ENCODE measurements around the gene NEUROG3.
A peak's percentile ranks its signal among the peaks of the same experiment; 100 is the strongest.
"Not testable (repeated sequence)": the region's sequence is repeated elsewhere in the genome, so short reads cannot be mapped to it uniquely, and the experiment has no call there.

NEUROG3 gene

DNA sequence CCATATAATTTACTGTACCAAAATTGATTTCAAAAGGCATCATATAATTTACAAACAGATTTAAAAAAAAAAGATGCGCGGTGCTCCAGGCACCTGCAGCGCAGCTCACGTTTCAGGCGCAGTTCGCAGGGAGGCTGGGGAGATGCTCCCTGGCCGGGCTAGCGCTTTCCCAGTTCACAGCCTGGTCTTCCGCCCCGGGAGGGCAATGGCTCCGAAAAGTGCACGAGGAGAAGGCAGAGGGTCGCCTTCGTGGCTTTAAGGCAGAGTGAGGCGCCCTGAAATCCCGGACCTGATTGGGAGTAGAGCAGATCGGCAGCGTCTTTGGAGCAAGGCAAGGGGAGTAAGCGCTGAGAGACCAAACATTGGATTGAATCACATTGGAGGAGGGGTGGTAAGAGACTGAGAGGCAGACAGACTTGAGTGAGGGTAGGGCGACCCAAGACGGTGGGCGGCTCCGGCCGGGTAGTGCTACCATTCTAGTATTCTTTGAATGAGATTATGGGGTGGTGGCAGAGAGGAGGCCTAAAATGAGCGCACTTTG, 1.5 kb downstream of the NEUROG3 start:
- no peak for DNase-seq

GRCh38 chr10:69570050-69570816, 3.0 kb downstream of the NEUROG3 start:
- DNase-seq: no peak

DNA sequence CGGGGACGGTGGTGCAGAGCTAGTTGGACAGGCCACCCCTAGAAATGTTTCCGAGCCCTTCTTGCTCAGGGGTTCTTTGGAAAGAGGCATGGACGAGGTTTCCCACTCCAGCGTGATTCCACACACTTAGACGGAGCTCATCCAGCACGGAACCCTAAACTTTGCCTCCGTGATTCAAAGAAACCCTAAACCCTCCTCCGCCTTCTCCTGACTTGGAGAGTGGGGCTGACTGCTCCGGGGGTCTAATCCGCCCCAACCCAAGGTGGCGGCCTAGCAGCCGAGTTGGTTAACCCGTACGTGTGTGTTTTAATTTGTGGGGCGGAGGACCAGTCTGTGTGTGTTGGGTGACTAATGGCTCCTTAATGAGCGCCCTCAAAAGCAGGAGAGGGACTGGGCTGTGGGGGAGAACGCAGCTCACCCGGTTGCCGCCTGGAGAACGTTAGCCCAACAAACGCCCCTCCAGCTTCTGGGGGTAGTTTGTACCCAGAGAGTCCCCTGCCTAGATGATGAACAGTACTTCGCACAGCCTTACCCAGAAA, 3.8 kb downstream of the NEUROG3 start:
- DNase-seq: no peak

- DNase-seq: no peak
These were observed 4.5 kb downstream of the NEUROG3 start for GRCh38 chr10:69568472-69569395.

DNA sequence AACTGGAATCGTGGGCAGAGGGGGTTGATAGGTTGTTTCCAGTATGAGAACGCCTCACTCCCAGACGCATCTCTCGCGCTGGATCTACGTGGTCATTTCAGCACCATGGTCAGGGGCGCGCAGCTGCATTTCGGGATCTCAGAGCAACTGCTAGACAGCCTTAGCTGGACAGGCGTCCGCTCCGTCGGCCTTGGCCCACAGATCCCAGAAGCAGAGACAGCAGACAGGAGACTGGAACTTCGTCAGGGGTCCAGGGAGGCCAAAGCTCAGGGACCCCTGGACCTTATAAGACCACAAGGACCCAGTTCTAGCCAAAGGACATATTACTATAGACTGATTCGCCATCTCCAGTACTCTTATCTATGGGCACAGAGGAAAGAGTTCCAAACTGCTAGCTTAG, 5.3 kb downstream of the NEUROG3 start:
- DNase-seq: peak; percentile 78

GRCh38 chr10:69562731-69563254, 10.4 kb downstream of the NEUROG3 start:
- DNase-seq: no peak

DNA sequence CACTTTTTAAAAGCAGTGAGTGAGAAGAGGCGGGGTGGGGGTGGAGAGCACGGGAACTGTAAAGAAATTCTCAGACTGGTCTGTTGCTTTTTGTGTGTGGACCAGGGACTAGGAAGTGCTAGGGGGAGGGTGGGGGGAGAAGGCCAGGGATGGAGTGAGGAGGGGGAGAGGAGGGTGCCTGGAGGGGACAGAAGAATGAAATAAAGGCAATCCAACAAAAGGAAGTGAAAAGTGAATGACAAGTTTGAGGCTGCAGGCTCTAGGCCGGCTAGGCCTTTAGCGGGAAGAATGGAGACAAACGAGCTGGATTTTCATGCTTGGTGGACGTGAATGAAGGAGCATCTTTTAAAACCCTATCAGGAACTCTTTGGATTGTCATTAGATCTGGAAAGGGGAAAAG, 13.7 kb downstream of the NEUROG3 start:
- DNase-seq: no peak

DNA sequence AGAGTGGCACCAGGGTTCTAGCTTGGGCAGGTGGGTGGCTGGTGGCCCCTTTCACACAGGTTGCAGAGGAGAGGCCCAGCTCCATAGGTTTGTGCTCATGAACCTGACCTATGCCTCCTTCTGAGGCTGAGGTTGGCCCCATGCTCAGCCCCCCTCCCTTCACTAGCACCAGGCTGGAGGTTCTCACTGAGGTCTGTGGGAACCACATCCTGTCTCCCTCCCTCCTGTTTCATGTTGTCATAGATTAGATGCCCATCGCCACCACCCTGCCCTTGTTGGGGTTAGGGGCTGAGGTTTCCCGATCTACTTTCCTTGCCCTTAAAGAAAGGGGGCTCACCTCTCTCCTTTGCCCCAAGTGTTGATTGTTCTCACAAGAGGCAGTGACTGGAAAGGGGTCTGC, 14.7 kb downstream of the NEUROG3 start:
- no peak for DNase-seq

GRCh38 chr10:69554611-69555010, 18.6 kb downstream of the NEUROG3 start:
- DNase-seq: no peak

GRCh38 chr10:69553328-69553727, 19.9 kb downstream of the NEUROG3 start:
- no peak for DNase-seq

DNA sequence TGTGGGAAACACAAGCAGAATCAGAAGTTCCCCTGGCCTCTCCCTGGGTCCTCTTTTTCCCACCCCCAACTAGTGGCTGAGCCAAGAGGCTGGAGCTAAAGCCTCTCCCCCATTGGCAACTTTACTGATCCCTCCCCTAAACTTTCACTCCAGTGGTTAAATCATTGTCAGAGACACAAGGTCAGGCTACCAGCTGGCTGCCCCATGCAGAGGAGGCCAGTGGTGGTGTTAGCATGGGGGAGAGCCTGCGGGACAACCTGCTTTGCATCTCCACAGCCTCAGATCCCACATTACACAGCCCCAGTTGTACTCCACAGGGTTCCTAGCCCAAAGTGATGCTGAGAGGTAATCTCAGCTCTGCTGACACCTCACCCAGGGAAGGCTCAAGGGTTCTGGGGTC, 21.0 kb downstream of the NEUROG3 start:
- no peak for DNase-seq

GRCh38 chr10:69549959-69550358, 23.3 kb downstream of the NEUROG3 start:
- DNase-seq: no peak

DNA sequence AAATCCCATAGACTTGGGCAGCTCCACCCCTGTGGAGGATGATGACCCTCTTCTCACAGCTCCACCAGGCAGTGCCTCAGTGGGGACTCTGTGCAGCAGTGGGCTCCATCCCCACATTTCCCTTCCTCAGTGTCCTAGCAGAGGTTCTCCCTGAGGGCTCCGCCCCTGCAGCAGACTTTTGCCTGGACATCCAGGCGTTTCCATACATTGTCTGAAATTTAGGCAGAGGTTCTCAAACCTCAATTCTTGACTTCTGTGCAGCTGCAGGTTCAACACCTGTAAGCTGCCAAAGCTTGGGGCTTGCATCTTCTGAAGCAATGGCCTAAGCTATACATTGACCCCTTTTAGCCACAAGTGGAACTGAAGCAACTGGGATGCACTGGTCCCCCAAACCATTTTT, 31.8 kb downstream of the NEUROG3 start:
- DNase-seq: no peak

- DNase-seq: no peak
These were observed 34.8 kb downstream of the NEUROG3 start for GRCh38 chr10:69538461-69538860.

DNA sequence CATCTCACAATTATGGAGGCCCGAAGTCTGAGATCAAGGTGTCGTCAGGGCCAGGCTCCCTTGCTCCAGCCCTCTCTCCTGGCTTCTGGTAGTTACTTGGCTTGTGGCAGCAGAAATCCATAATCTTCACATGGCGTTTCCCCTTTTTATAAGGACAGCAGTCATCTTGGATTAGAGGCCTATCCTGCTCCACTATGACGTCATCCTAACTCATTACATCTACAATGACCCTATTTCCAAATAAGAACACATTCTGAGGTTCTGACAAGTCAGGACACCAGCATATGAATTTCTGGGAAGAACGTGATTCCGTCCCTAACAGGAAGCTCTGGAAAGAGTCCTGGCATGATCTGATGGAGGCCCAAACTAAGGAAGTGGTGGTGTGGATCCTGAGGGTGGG, 35.8 kb downstream of the NEUROG3 start:
- DNase-seq: no peak

DNA sequence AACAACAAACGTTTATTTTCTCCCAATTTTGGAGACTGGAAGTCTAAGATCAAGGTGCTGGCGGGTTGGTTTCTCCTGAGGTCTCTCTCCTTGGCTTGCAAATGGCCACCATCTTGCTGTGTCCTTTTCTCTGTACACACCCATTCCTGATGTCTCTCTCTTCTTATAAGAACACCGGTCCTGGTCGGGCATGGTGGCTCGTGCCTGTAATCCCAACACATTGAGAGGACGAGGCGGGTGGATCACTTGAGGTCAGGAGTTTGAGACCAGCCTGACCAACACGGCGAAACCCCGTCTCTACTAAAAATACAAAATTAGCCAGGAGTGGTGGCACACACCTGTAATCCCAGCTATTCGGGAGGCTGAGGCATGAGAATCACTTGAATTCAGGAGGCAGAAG, 36.7 kb downstream of the NEUROG3 start:
- DNase-seq: not testable (repeated sequence)

DNA sequence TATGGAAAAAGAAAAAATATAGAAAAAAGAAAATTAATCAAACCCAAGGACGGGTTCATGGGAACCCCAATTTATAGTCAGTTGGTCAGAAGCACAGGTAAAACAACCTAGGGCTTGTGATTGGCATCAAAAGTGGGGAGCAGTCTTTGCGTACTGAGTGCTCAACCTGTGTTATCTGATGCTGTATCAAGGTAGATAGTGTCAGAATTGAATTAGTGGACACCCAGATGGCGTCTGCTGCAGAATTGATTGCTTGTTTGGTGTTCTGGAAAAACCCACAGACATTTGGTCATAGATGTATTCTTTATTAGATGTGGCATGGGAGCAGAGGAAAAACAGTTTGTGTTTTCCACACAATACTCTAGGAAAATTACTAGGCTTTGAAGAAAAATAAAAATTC, 39.6 kb downstream of the NEUROG3 start:
- DNase-seq: no peak

DNA sequence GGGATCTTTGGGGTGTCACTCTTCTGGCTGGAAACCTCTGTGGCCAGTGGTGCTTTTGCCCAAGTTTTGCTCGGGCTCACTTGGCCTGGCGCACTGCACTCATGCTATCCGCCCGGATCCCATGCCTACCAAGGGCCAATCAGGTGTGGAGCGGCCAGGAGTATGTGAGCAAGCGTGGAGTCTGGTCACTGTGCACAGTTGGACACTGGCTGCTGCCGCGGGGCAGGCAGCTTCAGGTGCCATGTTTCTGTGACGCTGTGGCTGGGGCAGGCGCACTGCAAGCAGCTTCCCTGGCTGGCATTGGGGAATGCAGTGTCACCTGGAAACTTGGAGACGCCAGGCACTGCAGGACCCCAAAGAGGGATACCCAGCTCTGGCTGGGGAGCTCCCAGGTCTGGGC, 45.3 kb downstream of the NEUROG3 start:
- no peak for DNase-seq

Measured in right hindlimb (tissue), 1 donor.